H9 (cell line): ENCODE results near the gene NCS1. TPM values are rescaled to one million over a fixed set of nuclear protein-coding genes. Genes with fewer than 3 reads are reported as not detected.

Source experiments
- DNase-seq: peaks from one replicate; pipeline ENCODE4 v3.0.0-alpha.2; 2017
- H2AFZ ChIP-seq: one replicate; pipeline ENCODE4 v1.6.1; 2013; ENCODE audit warnings: mild to moderate bottlenecking, low read length, control low read depth, moderate library complexity
- H2AK5ac ChIP-seq: 2 replicates; pipeline ENCODE4 v1.6.1; 2013; ENCODE audit warnings: low read length, control low read depth, mixed read lengths; ENCODE audit not compliant: insufficient read length
- H2BK120ac ChIP-seq: one replicate; pipeline ENCODE4 v1.6.1; 2013; ENCODE audit warnings: low read depth, mild to moderate bottlenecking, low read length, control low read depth, inconsistent platforms; ENCODE audit not compliant: poor library complexity, severe bottlenecking
- H2BK12ac ChIP-seq: 2 replicates; pipeline ENCODE4 v1.6.1; 2013; ENCODE audit warnings: low read length, control low read depth, mixed read lengths, low read depth; ENCODE audit not compliant: insufficient read length
- H2BK15ac ChIP-seq: 2 replicates; pipeline ENCODE4 v1.6.1; 2013; ENCODE audit warnings: low read depth, low read length, control low read depth
- H2BK20ac ChIP-seq: one replicate; pipeline ENCODE4 v1.6.1; 2013; ENCODE audit warnings: low read depth, mild to moderate bottlenecking, low read length, control low read depth, inconsistent platforms; ENCODE audit not compliant: poor library complexity, severe bottlenecking
- H2BK5ac ChIP-seq: 2 replicates; pipeline ENCODE4 v1.6.1; 2013; ENCODE audit warnings: low read length, control low read depth, mixed read lengths; ENCODE audit not compliant: insufficient read length
- H3K14ac ChIP-seq: 2 replicates; pipeline ENCODE4 v1.6.1; 2013; ENCODE audit warnings: low read length, control low read depth; ENCODE audit not compliant: insufficient read depth
- H3K18ac ChIP-seq: 2 replicates; pipeline ENCODE4 v1.6.1; 2013; ENCODE audit warnings: low read depth, mild to moderate bottlenecking, mixed read lengths, low read length, control low read depth; ENCODE audit not compliant: insufficient read length
- H3K23ac ChIP-seq: 2 replicates; pipeline ENCODE4 v1.6.1; 2013; ENCODE audit warnings: low read length, control low read depth, mixed read lengths, low read depth; ENCODE audit not compliant: insufficient read length
- H3K23me2 ChIP-seq: 2 replicates; pipeline ENCODE4 v1.6.1; 2013; ENCODE audit warnings: low read depth, mild to moderate bottlenecking, mixed read lengths, low read length, control low read depth; ENCODE audit not compliant: insufficient read length, poor library complexity, severe bottlenecking
- H3K27ac ChIP-seq: 2 replicates; pipeline ENCODE4 v1.5.1; 2013; ENCODE audit warnings: low read length, control low read depth, mixed read lengths, low read depth; ENCODE audit not compliant: insufficient read length
- H3K27me3 ChIP-seq: 2 replicates; pipeline ENCODE4 v1.6.1; 2013; ENCODE audit warnings: low read length, control low read depth, inconsistent platforms; ENCODE audit not compliant: insufficient read depth
- H3K4ac ChIP-seq: 2 replicates; pipeline ENCODE4 v1.6.1; 2013; ENCODE audit warnings: low read depth, mild to moderate bottlenecking, control low read depth, inconsistent platforms, low read length, moderate library complexity
- H3K4me1 ChIP-seq: 2 replicates; pipeline ENCODE4 v1.6.1; 2013; ENCODE audit warnings: low read length, control low read depth, inconsistent platforms; ENCODE audit not compliant: insufficient read depth
- H3K4me2 ChIP-seq: 2 replicates; pipeline ENCODE4 v1.6.1; 2013; ENCODE audit warnings: low read length, control low read depth, mixed read lengths; ENCODE audit not compliant: insufficient read length, insufficient read depth
- H3K56ac ChIP-seq: 2 replicates; pipeline ENCODE4 v1.6.1; 2013; ENCODE audit warnings: low read depth, mild to moderate bottlenecking, mixed read lengths, low read length, control low read depth; ENCODE audit not compliant: insufficient read length
- H3K79me1 ChIP-seq: 2 replicates; pipeline ENCODE4 v1.6.1; 2013; ENCODE audit warnings: low read depth, mild to moderate bottlenecking, moderate library complexity, low read length, control low read depth, inconsistent platforms; ENCODE audit not compliant: insufficient read depth, poor library complexity, severe bottlenecking
- H3K79me2 ChIP-seq: 2 replicates; pipeline ENCODE4 v1.6.1; 2013; ENCODE audit warnings: low read length, control low read depth, inconsistent platforms; ENCODE audit not compliant: insufficient read depth
- H3K9ac ChIP-seq: 2 replicates; pipeline ENCODE4 v1.6.1; 2013; ENCODE audit warnings: low read length, control low read depth, mixed read lengths; ENCODE audit not compliant: insufficient read length; ENCODE audit errors: extremely low read depth
- H3K9me3 ChIP-seq: one replicate; pipeline ENCODE4 v1.6.1; 2013; ENCODE audit warnings: low read depth, low read length, inconsistent platforms; ENCODE audit not compliant: control insufficient read depth
- H3T11ph ChIP-seq: one replicate; pipeline ENCODE4 v1.6.1; 2013; ENCODE audit warnings: mild to moderate bottlenecking, low read length, control low read depth, inconsistent platforms
- H4K20me1 ChIP-seq: one replicate; pipeline ENCODE4 v1.6.1; 2013; ENCODE audit not compliant: control insufficient read depth, insufficient read length, insufficient read depth
- H4K5ac ChIP-seq: 2 replicates; pipeline ENCODE4 v1.6.1; 2013; ENCODE audit warnings: low read depth, mild to moderate bottlenecking, mixed read lengths, low read length, control low read depth; ENCODE audit not compliant: insufficient read length
- H4K8ac ChIP-seq: replicated peaks from 2 replicates; pipeline ENCODE4 v1.6.1; 2013; ENCODE audit warnings: low read length, control low read depth, mixed read lengths, low read depth; ENCODE audit not compliant: insufficient read length
- H4K91ac ChIP-seq: 2 replicates; pipeline ENCODE4 v1.6.1; 2013; ENCODE audit warnings: low read depth, mild to moderate bottlenecking, moderate library complexity, mixed read lengths, low read length, control low read depth; ENCODE audit not compliant: insufficient read length
- H3K27ac Mint-ChIP-seq, 3 experiments: 2 replicates in 2 of 3; 3 replicates in 1 of 3; pipeline ENCODE4 v1.8.0; 2020 to 2021; ENCODE audit warnings: mixed read lengths in 3 of 3, mild to moderate bottlenecking in 1 of 3, moderate library complexity in 1 of 3
- H3K27me3 Mint-ChIP-seq: 2 replicates; pipeline ENCODE4 v1.8.0; 2021; ENCODE audit warnings: low read depth, mild to moderate bottlenecking, moderate library complexity, mixed read lengths
- H3K36me3 Mint-ChIP-seq, 3 experiments: 2 replicates in 2 of 3; 3 replicates in 1 of 3; pipeline ENCODE4 v1.8.0; 2020 to 2021; ENCODE audit warnings: low read depth in 3 of 3, mixed read lengths in 3 of 3; ENCODE audit not compliant: insufficient read depth in 1 of 3
- H3K4me1 Mint-ChIP-seq, 2 experiments: 2 replicates each; pipeline ENCODE4 v1.8.0; 2020; ENCODE audit warnings: mixed read lengths in 2 of 2
- H3K4me3 Mint-ChIP-seq, 2 experiments: 2 replicates in 1 of 2; 3 replicates in 1 of 2; pipeline ENCODE4 v1.8.0; 2020 to 2021; ENCODE audit warnings: mild to moderate bottlenecking in 2 of 2, mixed read lengths in 2 of 2, moderate library complexity in 1 of 2
- H3K9me3 Mint-ChIP-seq, 2 experiments: 2 replicates in 1 of 2; 3 replicates in 1 of 2; pipeline ENCODE4 v1.8.0; 2020; ENCODE audit warnings: mild to moderate bottlenecking in 2 of 2, mixed read lengths in 2 of 2, moderate library complexity in 1 of 2
- CTCF ChIP-seq: fragments of 200-600 bp; sonication (generic); conservative IDR thresholded peaks from 3 replicates; pipeline ENCODE4 v1.8.0; 2021; ENCODE audit warnings: antibody characterized with exemption, mild to moderate bottlenecking
- WGBS: extraction: QIAGEN DNeasy Blood & Tissue Kit; methylation state at CpG from one replicate; pipeline ENCODE4 v1.1.7; 2013; ENCODE audit warnings: missing lambda C conversion rate, low lambda C conversion rate, mixed read lengths; ENCODE audit not compliant: insufficient read length; ENCODE audit errors: extremely low coverage; 5-methylcytosine and 5-hydroxymethylcytosine counted together
- total RNA-seq: library from RNA; stranded (reverse); gene quantifications from 2 replicates; pipeline ENCODE4 v1.2.1, GENCODE V29; 2021

The NCS1 gene
- total RNA-seq, 1 experiment from 2014 or later = 38.1 TPM

- Histone ChIP-seq H3K4me1 (peaks cover 3% of the 10 kb centered on the region; the same call in 1 of the 2 replicates), H3K18ac (no peak overlapping the region), H3K27ac (no peak overlapping the region), H2BK15ac (no peak overlapping the region), H4K91ac (no peak overlapping the region), H3K4ac (no peak overlapping the region), H3K79me1 (no peaks in the 10 kb centered on the region), H3K23me2 (no peaks in the 10 kb centered on the region), H3K56ac (no peak overlapping the region), H4K20me1 (no peaks in the 10 kb centered on the region), H2BK5ac (no peak overlapping the region), H3K14ac (no peak overlapping the region; the same call in 1 of the 2 replicates), H3K27me3 (no peaks in the 10 kb centered on the region), H4K8ac (no peak overlapping the region), H2BK12ac (no peak overlapping the region), H3K79me2 (no peaks in the 10 kb centered on the region; the same call in 1 of the 2 replicates), H2AFZ (no peak overlapping the region), H3K9ac (no peak overlapping the region), H2AK5ac (no peak overlapping the region), H2BK120ac (no peak overlapping the region), H2BK20ac (no peak overlapping the region), H3K9me3 (no peaks in the 10 kb centered on the region), H4K5ac (no peak overlapping the region), H3K23ac (no peak overlapping the region), H3T11ph (no peak overlapping the region), H3K4me2 (no peak overlapping the region)
- no peaks in the 10 kb centered on the region for H3K36me3 Mint-ChIP-seq
- peaks cover 30 to 44% of the 10 kb centered on the region in 2 experiments for H3K4me1 Mint-ChIP-seq
- no peak for DNase-seq
- no peaks in the 10 kb centered on the region for H3K9me3 Mint-ChIP-seq
- no peak overlapping the region; a peak in 1 of 7 replicates for H3K27ac Mint-ChIP-seq
- H3K27me3 Mint-ChIP-seq = no peaks in the 10 kb centered on the region; the same call in 1 of the 2 replicates
- H3K4me3 Mint-ChIP-seq = no peak overlapping the region
- no CpG with 5 or more reads among the region's 17 CpGs for WGBS
- no peak for TF ChIP-seq CTCF
These were observed 10.2 kb downstream of the NCS1 start for GRCh38 chr9:130182381-130182909.
